ENCODE measurements around the gene CAMK2B. TPM values are rescaled to one million over a fixed set of nuclear protein-coding genes. Genes with fewer than 3 reads are reported as not detected.

CAMK2B gene
- total and polyA plus RNA-seq, 12 donors = 0.25 to 82.3 (median 6.5) TPM; not detected in 2

- no peak overlapping the region for H3K4me3 ChIP-seq
These were observed 41.6 kb upstream of the CAMK2B start for GRCh38 chr7:44366986-44367385.

DNA sequence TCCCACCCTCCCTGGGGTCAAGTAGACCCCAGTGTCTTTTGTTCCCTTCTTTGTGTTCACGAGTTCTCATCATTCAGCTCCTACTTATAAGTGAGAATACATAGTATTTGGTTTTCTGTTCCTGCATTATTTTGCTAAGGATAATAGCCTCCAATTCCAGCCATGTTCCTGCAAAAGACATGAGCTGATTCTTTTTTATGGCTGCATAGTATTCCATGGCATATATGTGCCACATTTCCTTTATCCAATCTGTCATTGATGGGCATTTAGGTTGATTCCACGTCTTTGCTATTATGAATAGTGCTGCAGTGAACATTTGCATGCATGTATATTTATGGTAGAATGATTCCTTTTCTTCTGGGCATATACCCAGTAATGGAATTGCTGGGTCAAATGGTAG, 28.3 kb upstream of the CAMK2B start:
- no peak for DNase-seq
- H3K36me3 ChIP-seq (replicated peaks in 1 of 2) = no peaks in the 10 kb centered on the region
- H3K27ac ChIP-seq = no peak overlapping the region
- H3K4me1 ChIP-seq (replicated peaks in 1 of 2) = no peaks in the 10 kb centered on the region
- H3K27me3 ChIP-seq = no peaks in the 10 kb centered on the region
- 49 to 61% (median 52%) methylated on average over 2 of the region's 2 CpGs for WGBS, 4 donors
- H3K9me3 ChIP-seq (replicated peaks in 1 of 3) = no peaks in the 10 kb centered on the region
- no peak overlapping the region for H3K4me3 ChIP-seq
- intact Hi-C loops (cut with DNase I) = no loop called here
- TF ChIP-seq POLR2A (IDR thresholded peaks at IDR 0.05) = no peak
- TF ChIP-seq, protein P1, sequence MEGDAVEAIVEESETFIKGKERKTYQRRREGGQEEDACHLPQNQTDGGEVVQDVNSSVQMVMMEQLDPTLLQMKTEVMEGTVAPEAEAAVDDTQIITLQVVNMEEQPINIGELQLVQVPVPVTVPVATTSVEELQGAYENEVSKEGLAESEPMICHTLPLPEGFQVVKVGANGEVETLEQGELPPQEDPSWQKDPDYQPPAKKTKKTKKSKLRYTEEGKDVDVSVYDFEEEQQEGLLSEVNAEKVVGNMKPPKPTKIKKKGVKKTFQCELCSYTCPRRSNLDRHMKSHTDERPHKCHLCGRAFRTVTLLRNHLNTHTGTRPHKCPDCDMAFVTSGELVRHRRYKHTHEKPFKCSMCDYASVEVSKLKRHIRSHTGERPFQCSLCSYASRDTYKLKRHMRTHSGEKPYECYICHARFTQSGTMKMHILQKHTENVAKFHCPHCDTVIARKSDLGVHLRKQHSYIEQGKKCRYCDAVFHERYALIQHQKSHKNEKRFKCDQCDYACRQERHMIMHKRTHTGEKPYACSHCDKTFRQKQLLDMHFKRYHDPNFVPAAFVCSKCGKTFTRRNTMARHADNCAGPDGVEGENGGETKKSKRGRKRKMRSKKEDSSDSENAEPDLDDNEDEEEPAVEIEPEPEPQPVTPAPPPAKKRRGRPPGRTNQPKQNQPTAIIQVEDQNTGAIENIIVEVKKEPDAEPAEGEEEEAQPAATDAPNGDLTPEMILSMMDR (IDR thresholded peaks at IDR 0.05) = no peak

More at GRCh38 chr7:44366986-44367385, 41.6 kb upstream of the CAMK2B start:
- no peaks in the 10 kb centered on the region for H3K9me3 ChIP-seq (replicated peaks in 1 of 3)
- no peaks in the 10 kb centered on the region for H3K36me3 ChIP-seq (replicated peaks in 1 of 2)
- H3K27ac ChIP-seq = no peak overlapping the region
- intact Hi-C loops (cut with DNase I) = no loop called here
- TF ChIP-seq POLR2A (IDR thresholded peaks at IDR 0.05) = no peak
- TF ChIP-seq, protein P1 (IDR thresholded peaks at IDR 0.05) = no peak
- H3K27me3 ChIP-seq = peaks cover 4% of the 10 kb centered on the region
- 71 to 91% (median 82%) methylated on average over 4 of the region's 4 CpGs for whole genome bisulfite sequencing, 4 donors
- DNase-seq = no peak
- H3K4me1 ChIP-seq (replicated peaks in 1 of 2) = no peaks in the 10 kb centered on the region

DNA sequence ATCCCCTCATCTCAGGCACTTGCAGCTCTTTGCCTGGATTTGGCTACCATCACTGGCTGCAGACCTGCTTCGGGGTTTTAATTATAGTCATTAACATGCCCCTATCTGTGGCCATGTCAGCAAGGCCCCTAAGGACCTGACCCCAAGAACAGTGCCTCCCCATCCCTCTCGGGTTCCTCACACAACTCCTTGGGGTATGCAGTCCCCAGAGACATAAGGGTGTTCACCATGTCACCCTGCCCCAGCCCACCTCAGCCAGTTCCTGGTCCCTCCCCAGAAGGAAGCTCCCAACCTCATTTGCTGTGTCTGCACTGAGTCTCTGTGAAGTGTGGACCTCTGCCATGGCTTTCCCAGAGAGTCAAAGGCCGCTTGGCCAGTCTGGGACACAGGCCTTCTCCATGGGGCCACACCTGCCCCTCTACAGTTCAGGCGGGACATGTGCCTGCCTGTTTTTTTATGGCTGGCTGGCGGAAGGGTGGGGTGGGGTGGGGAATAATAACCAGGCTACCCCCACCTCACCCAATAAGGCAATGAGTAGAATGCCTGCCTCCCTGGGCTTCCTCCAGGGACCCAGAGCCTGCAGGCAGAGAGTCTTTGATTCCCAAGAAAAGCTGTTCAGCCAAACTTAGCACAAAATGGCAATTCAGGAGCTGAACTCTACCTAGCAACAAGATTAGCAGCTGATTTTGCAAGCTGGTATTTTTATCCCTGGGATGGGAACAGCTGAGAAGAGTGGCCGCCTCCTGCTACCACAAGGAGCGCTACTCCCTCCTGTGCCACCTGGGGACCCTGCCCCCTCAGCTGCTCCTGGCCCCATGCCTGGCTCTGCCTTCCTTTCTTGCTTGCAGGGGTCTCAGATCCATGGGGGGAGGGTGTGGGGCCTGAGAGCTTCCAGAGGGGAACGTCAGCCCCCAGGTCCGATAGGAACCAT, 23.7 kb upstream of the CAMK2B start:
- 69 to 83% (median 74%) methylated on average over 7 to 9 of the region's 9 CpGs for WGBS, 4 donors
- TF ChIP-seq POLR2A (IDR thresholded peaks at IDR 0.05) = no peak
- TF ChIP-seq, protein P1 (IDR thresholded peaks at IDR 0.05) = no peak
- Histone ChIP-seq H3K27ac (no peak overlapping the region), H3K4me1 (replicated peaks in 1 of 2) (no peaks in the 10 kb centered on the region), H3K9me3 (replicated peaks in 1 of 3) (no peaks in the 10 kb centered on the region), H3K36me3 (replicated peaks in 1 of 2) (no peaks in the 10 kb centered on the region), H3K27me3 (no peaks in the 10 kb centered on the region), H3K4me3 (no peak overlapping the region)
- intact Hi-C loops (cut with DNase I) = no loop called here
- no peak for DNase-seq

- no peaks in the 10 kb centered on the region for H3K36me3 ChIP-seq (replicated peaks in 1 of 2)
- DNase-seq = peak in 1 of 7 donors; percentile 8
- H3K27me3 ChIP-seq = no peaks in the 10 kb centered on the region
- H3K4me3 ChIP-seq = no peak overlapping the region
- no peaks in the 10 kb centered on the region for H3K9me3 ChIP-seq (replicated peaks in 1 of 3)
- H3K4me1 ChIP-seq (replicated peaks in 1 of 2) = no peaks in the 10 kb centered on the region
- intact Hi-C loops (cut with DNase I) = no loop called here
- TF ChIP-seq, protein P1 (IDR thresholded peaks at IDR 0.05) = peak in 1 of 6 experiments; percentile 23
- no peak for TF ChIP-seq POLR2A (IDR thresholded peaks at IDR 0.05)
- no peak overlapping the region for H3K27ac ChIP-seq
- 88 to 100% (median 91%) methylated on average over 1 to 2 of the region's 2 CpGs for WGBS, 4 donors
These were observed 22.9 kb upstream of the CAMK2B start for GRCh38 chr7:44348300-44348699.
